Stomach (tissue), 4 donors: Measurements from ENCODE around the gene MRPL55.

ENCODE experiments used
- POLR2A ChIP-seq, 4 donors: fragments of 450-650 bp; IDR thresholded peaks; one replicate each; pipeline ENCODE4 v1.6.1; 2016; ENCODE audit warnings: antibody characterized with exemption in 4 of 4, control low read depth in 2 of 4, mild to moderate bottlenecking in 1 of 4, moderate library complexity in 1 of 4
- POLR2AphosphoS5 ChIP-seq, 3 donors: sonication (generic); formaldehyde crosslinking; IDR thresholded peaks; one replicate each; pipeline ENCODE4 v1.6.1; 2016; ENCODE audit warnings: antibody characterized with exemption in 3 of 3
- TF ChIP-seq, protein P1 (sequence below), 7 experiments: fragments of 450-650 bp in 4 of 7; fragments of 200-600 bp in 3 of 7; sonication (generic) in 3 of 7; IDR thresholded peaks; one replicate each; pipeline ENCODE4 v1.5.1; 2016 to 2019; ENCODE audit warnings: antibody characterized with exemption in 7 of 7, control low read depth in 2 of 7, mild to moderate bottlenecking in 1 of 7

DNA sequence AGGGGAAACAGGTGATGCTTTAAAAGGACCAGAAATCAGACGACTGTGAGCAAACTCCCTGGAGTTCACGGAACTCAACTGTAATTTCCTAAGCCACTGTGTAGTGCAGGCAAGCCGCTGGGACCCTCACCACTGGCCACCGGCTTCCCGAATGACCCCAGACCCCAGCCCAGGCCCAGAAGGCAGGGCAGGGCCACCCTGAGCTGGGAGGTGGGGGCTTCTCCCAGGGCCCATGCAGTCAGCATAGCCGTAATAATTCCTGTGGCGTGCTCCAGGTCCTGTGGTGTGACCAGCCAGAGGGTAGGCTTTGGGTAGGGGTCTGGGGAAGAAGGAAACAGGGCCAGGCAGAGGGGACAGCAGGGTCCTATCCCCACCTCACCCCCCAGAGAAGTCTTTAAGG is 30.1 kb downstream of the MRPL55 start:
- TF ChIP-seq POLR2A (IDR thresholded peaks at IDR 0.05) (no peak), POLR2AphosphoS5 (IDR thresholded peaks at IDR 0.05) (no peak)
- TF ChIP-seq, protein P1, sequence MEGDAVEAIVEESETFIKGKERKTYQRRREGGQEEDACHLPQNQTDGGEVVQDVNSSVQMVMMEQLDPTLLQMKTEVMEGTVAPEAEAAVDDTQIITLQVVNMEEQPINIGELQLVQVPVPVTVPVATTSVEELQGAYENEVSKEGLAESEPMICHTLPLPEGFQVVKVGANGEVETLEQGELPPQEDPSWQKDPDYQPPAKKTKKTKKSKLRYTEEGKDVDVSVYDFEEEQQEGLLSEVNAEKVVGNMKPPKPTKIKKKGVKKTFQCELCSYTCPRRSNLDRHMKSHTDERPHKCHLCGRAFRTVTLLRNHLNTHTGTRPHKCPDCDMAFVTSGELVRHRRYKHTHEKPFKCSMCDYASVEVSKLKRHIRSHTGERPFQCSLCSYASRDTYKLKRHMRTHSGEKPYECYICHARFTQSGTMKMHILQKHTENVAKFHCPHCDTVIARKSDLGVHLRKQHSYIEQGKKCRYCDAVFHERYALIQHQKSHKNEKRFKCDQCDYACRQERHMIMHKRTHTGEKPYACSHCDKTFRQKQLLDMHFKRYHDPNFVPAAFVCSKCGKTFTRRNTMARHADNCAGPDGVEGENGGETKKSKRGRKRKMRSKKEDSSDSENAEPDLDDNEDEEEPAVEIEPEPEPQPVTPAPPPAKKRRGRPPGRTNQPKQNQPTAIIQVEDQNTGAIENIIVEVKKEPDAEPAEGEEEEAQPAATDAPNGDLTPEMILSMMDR (IDR thresholded peaks at IDR 0.05): no peak
